ENCODE data around the gene COQ8A. TPM values are rescaled to one million over a fixed set of nuclear protein-coding genes. Genes with fewer than 3 reads are reported as not detected.

COQ8A gene
- total and polyA plus RNA-seq, 2 donors from 2014 or later: 29.4 to 44.1 TPM

GRCh38 chr1:226951286-226952117, 11.4 kb downstream of the COQ8A start:
- no peak for FAIRE-seq
- H3K27ac ChIP-seq (ENCODE audit: low read depth in 2 of 2, low read length in 2 of 2): no peak overlapping the region
- intact Hi-C loops (cut with DNase I): no loop called here

GRCh38 chr1:226952118-226952441, 12.0 kb downstream of the COQ8A start:
- Histone ChIP-seq H3K4me3 (ENCODE audit: low read length in 3 of 3) (no peak overlapping the region), H3K27me3 (ENCODE audit: control insufficient read depth, insufficient read depth, low read length) (no peaks in the 10 kb centered on the region), H3K9ac (ENCODE audit: low read length in 3 of 3) (no peak overlapping the region), H3K9me3 (ENCODE audit: control insufficient read depth in 2 of 3, insufficient read depth in 1 of 3, low read length in 3 of 3) (no peaks in the 10 kb centered on the region), H3K4me1 (ENCODE audit: control insufficient read depth in 2 of 3, insufficient read depth in 2 of 3, low read depth in 1 of 3, low read length in 3 of 3) (peaks cover 0 to 3% (median 0%) of the 10 kb centered on the region in 3 donors), H3K27ac (ENCODE audit: low read depth in 2 of 2, low read length in 2 of 2) (no peak overlapping the region), H3K36me3 (ENCODE audit: control insufficient read depth in 2 of 3, insufficient read depth in 3 of 3, low read length in 3 of 3) (no peaks in the 10 kb centered on the region)
- FAIRE-seq (no peak), DNase-seq (no peak)
- TF ChIP-seq CTCF (IDR thresholded peaks at IDR 0.05; ENCODE audit: borderline replicate concordance, extremely low read depth, insufficient read depth): no peak
- intact Hi-C loops (cut with DNase I): no loop called here

More at GRCh38 chr1:226951286-226952117, 11.4 kb downstream of the COQ8A start:
- peaks cover 0 to 8% (median 2%) of the 10 kb centered on the region in 3 donors for H3K4me1 ChIP-seq (ENCODE audit: control insufficient read depth in 2 of 3, insufficient read depth in 2 of 3, low read depth in 1 of 3, low read length in 3 of 3)
- H3K36me3 ChIP-seq (ENCODE audit: control insufficient read depth in 2 of 3, insufficient read depth in 3 of 3, low read length in 3 of 3): no peaks in the 10 kb centered on the region
- DNase-seq: no peak
- H3K9ac ChIP-seq (ENCODE audit: low read length in 3 of 3): no peak overlapping the region
- H3K27me3 ChIP-seq (ENCODE audit: control insufficient read depth, insufficient read depth, low read length): no peaks in the 10 kb centered on the region
- H3K9me3 ChIP-seq (ENCODE audit: control insufficient read depth in 2 of 3, insufficient read depth in 1 of 3, low read length in 3 of 3): no peaks in the 10 kb centered on the region
- no peak for TF ChIP-seq CTCF (IDR thresholded peaks at IDR 0.05; ENCODE audit: borderline replicate concordance, extremely low read depth, insufficient read depth)
- H3K4me3 ChIP-seq (ENCODE audit: low read length in 3 of 3): no peak overlapping the region

- FAIRE-seq (no peak), DNase-seq (no peak)
- Histone ChIP-seq H3K36me3 (ENCODE audit: control insufficient read depth in 2 of 3, insufficient read depth in 3 of 3, low read length in 3 of 3) (no peaks in the 10 kb centered on the region), H3K9me3 (ENCODE audit: control insufficient read depth in 2 of 3, insufficient read depth in 1 of 3, low read length in 3 of 3) (no peaks in the 10 kb centered on the region), H3K27ac (ENCODE audit: low read depth in 2 of 2, low read length in 2 of 2) (no peak overlapping the region), H3K27me3 (ENCODE audit: control insufficient read depth, insufficient read depth, low read length) (no peaks in the 10 kb centered on the region), H3K4me1 (ENCODE audit: control insufficient read depth in 2 of 3, insufficient read depth in 2 of 3, low read depth in 1 of 3, low read length in 3 of 3) (no peaks in the 10 kb centered on the region), H3K9ac (ENCODE audit: low read length in 3 of 3) (no peak overlapping the region), H3K4me3 (ENCODE audit: low read length in 3 of 3) (no peak overlapping the region)
- intact Hi-C loops (cut with DNase I): no loop called here
- no peak for TF ChIP-seq CTCF (IDR thresholded peaks at IDR 0.05; ENCODE audit: borderline replicate concordance, extremely low read depth, insufficient read depth)
Observed at GRCh38 chr1:226953175-226953800, 13.2 kb downstream of the COQ8A start.
